Adrenal gland (tissue), 5 donors: ENCODE data around the gene KRTAP4-6.

Experiments
- POLR2A ChIP-seq, 2 donors: fragments of 450-650 bp; IDR thresholded peaks; one replicate each; pipeline ENCODE4 v1.6.1; 2017; ENCODE audit warnings: antibody characterized with exemption in 2 of 2, mild to moderate bottlenecking in 2 of 2, moderate library complexity in 1 of 2
- TF ChIP-seq, protein P1 (sequence below), 6 experiments: fragments of 450-650 bp in 4 of 6; fragments of 200-600 bp in 2 of 6; sonication (generic) in 1 of 6; IDR thresholded peaks; 1 replicate in 5 of 6; 2 replicates in 1 of 6; pipeline versions ENCODE4 v1.5.1 to v1.8.0; 2016 to 2021; ENCODE audit warnings: antibody characterized with exemption in 6 of 6, mild to moderate bottlenecking in 2 of 6, moderate library complexity in 1 of 6
- donor health status: DM: no; HTN: no; CAD: no.

DNA sequence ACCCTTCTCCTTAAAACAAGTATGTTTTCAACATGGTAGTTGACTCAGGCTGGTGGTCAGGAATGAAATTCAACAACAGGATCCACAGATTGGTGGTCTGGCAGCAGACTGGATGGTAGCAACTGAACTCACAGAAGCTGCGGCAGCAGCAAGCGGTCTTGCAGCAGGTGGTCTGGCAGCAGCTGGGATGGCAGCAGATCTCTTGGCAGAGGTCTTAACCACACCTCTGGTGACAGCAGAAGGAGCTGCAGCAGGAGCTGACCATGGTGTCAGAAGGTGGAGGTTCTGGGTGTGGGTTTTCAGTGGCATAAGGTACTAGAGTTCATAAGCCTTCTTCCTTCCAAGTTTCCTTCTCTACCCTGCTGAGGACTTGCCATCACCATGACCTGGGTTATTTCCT is 46.5 kb upstream of the KRTAP4-6 start:
- TF ChIP-seq, protein P1, sequence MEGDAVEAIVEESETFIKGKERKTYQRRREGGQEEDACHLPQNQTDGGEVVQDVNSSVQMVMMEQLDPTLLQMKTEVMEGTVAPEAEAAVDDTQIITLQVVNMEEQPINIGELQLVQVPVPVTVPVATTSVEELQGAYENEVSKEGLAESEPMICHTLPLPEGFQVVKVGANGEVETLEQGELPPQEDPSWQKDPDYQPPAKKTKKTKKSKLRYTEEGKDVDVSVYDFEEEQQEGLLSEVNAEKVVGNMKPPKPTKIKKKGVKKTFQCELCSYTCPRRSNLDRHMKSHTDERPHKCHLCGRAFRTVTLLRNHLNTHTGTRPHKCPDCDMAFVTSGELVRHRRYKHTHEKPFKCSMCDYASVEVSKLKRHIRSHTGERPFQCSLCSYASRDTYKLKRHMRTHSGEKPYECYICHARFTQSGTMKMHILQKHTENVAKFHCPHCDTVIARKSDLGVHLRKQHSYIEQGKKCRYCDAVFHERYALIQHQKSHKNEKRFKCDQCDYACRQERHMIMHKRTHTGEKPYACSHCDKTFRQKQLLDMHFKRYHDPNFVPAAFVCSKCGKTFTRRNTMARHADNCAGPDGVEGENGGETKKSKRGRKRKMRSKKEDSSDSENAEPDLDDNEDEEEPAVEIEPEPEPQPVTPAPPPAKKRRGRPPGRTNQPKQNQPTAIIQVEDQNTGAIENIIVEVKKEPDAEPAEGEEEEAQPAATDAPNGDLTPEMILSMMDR (IDR thresholded peaks at IDR 0.05) = no peak
- no peak for TF ChIP-seq POLR2A (IDR thresholded peaks at IDR 0.05)
